ENCODE data around the gene HOXB4.

The HOXB4 gene

DNA sequence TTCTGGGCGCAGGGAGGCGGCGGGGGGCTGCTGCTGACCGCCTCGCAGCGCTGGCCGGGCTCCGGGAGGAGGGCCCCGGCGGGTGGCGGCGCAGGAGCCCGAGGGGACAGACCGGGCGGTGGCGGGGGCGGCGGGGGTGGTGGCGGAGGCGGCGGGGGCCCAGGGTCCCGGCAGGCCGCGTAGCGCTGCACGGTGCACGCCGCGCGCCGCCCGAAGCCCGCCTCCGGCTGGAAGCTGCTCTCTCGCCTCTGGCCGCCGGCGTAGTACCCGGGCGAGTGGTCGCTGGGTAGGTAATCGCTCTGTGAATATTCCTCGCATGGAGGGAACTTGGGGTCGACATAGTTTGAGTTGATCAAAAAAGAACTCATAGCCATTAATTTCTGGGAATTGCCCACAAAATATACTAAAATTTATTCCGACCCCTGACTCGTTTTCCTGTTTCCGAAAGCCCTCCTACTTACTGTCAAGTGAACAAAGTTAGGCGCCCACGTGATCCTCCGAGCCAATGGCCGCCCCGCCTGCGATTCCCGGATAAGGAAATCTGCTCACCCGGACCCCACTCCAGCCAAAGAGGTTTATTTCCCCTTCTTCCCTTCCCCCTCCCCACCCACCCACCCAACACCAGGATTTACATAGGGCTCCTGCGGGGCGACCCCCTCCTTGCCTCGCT lies at the start of gene HOXB4:
Gene HOXB4 (minus strand): TSS at position 405 of the 670 bp plus-strand sequence. CDS start 31 bp downstream, at position 374.
- DNase-seq = peak; percentile 53

DNA sequence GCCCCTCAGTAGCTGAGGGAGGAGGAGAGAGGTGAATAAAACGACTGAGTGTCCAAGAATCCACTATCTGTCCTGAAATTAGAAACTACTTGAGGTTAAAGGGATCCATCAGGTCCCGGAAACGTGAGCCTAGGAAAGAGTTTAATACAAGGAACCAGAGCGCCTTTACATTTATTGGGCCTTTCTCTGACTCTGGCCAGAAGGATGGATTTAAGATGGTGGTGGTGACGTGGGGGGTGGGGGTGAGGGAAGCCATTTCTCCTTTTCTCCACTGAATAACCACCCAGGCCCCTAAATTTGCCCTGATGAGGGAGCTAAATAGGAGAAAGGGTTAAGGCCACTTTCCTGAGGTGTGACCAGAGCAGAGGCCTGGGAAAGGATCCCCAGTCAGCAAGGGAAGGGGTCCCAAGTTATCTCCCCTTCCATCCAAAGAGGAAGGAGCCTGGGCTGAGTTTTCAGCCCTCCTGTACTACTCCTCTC lies 49.0 kb upstream of the HOXB4 start:
- DNase-seq = no peak

DNA sequence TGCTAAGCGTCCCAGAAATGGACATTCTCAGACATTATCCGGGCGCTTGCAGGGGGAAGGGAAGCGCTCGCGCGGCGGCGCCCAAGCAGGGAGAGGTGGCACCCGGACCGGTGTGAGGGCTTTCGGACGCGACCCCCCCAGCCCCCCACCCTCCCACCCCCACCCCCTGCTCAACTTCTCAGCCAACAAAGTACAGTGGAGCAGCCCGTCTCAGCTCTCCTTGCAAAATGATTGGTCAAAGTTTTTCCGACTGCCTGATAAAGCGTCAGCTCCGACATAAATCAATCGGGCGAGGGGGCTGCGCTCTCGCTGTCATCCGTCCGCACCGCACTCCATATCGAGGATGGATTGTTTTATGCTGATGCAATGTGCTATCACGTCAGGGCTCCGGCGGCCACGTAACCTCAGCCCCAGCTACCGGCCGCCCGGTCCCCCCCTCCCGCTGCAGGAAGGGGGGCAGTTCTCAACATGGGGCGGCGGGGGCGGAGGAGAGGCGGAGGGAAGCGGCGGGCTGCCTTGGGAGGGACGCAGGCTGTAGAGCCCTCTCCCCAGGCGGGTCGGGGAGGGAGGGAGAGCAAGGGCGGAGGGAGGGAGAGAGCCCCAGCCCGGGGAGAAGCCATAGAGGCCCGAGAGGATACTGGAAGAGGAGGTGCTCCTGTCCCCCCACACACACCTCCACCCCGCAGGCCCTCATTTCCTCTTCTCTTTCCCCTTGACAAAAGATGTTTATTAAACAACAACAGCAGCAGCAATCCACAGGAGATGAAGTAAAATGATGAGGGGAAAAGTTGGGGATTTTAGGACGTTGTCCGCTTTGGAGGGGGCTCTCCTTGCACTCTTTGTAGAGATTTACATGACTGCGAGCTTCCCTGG lies 48.3 kb upstream of the HOXB4 start, which contains the start of gene HOXB9:
Gene HOXB9 (minus strand): TSS at position 114 of the 873 bp plus-strand sequence. CDS start 89 bp downstream, at position 25.
- DNase-seq = no peak

DNA sequence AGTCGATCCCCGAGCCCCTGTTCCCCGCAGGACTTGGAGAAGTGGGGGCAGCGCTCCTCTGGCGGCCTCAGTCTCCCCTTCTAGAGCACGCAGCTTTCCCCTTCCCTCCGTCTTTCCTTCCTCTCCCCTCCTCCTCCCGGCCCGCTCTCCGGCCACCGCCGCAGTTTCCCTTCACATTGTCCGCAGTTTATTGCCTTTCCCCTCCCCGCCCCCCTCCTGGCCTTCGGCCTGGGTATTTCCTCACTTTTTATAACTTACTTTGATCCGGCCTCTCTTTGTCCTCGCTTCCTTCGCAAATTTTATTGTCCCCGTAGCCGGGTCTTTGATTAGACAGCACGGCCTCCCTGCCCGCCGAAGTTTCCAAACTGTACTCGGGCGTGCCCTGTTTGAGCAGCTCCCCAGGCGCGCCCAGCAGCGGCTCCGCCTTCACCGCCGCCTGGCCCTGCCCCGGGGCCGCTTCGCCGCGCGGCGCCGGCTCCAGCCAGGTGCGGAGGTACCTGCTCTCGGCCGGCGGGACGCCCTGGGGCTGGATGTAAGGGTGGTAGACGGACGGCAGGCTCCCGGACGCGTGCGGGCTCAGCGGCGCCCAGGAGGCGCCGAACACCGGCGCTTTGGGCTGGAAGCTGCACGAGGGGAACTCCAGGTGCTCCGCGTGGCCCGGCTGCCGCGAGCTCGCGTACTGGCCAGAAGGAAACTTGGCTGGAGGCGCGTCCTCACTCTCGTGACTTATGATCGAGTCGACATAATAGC lies 47.5 kb upstream of the HOXB4 start:
- DNase-seq = no peak

DNA sequence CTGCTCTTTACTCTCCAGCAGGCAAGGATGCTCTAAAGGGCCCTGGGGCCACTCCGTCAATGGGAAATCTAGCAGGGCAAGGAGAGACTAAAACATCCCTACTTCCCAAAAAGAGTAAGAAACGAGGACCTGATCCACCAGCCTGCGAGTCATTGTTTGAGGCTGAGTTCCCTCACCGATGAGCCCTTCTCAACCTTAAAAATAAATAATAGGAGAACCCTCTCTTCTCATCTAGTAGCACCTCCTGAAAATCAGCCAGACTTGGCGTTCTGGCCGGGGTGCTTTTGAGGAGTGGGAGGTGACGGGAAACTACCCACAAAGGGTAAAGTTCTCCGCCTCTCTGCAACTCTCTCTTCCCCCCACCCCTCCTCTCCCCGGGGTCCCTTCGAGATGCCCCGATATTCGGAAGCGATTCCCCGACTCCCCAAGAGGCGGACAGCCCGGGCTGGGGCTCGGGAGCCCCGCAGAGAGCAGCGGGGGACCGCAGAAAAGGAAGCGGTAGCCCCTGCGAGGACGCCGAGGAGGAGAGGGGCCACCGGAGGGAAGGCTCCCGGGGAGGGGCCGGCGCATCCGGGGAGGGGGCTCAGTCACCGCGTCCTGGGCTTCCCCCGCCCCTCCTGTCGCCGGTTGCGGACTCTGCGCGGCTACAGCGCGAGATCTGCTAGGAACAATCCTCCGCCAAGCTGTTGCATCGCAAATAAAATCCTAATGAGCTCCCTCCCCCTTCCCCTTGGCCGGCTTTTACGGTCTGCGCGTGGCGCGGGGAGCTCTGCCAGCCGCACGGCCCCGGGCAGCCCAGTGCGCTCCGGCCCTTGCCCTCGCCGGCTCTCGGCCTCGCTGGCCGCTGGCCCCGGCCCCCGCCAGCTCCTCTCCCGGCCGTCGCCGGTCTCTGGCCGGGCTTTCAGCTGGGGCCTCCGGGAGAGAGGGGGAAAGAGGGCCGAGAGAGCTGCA lies 46.7 kb upstream of the HOXB4 start:
- DNase-seq = no peak

DNA sequence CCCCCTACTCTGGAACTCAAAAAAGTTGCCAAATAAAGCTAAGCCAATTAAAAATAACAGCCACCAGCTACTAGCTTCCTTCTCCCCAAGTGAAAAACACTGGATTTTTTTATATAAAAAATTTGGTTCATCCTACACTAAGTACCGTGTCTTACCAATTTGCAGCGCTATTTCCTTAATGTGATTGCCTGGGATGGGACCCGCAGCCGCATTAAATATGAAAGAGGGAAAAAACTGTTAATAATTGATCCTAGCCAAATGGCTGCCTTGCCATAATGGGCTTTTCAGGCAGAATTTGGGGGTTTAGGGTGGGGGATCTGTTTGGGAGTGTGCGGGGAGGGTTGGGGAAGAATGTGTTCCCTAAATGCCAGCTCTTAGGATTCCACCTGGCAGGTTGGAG lies 46.0 kb upstream of the HOXB4 start:
- no peak for DNase-seq

DNA sequence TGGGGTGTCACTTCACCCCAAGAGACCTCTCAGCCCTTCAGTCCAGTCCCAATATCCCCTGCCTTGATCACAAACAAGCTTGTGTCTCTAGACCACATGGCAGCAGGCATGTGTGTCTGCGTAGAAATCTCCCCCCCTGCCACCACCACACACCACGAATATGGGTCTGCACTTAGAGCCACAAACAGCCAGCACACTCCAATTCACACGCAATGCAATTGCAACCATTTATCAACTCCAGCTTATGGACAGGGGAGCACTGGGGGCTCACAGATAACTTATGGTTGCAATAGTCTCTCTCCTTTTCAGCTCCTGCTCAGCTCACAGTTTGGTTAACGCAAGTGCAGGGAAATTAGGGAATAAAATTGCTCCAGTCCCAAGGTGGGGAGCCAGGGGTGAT lies 45.4 kb upstream of the HOXB4 start:
- no peak for DNase-seq

DNA sequence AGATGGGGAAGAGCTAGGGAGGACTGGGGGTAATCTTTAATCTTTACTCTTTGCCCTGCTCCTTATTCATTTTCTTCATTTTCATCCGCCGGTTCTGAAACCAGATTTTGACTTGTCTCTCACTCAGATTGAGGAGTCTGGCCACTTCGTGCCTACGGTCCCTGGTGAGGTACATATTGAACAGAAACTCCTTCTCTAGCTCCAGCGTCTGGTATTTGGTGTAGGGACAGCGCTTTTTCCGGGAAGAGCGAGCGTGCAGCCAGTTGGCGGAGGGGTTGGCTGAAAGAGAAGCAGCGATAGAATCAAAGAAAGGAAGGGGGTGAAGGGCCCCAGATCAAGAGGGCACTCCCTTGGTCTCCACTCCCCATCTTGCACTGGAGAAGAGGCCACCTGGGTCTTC lies 44.7 kb upstream of the HOXB4 start:
- DNase-seq = no peak

DNA sequence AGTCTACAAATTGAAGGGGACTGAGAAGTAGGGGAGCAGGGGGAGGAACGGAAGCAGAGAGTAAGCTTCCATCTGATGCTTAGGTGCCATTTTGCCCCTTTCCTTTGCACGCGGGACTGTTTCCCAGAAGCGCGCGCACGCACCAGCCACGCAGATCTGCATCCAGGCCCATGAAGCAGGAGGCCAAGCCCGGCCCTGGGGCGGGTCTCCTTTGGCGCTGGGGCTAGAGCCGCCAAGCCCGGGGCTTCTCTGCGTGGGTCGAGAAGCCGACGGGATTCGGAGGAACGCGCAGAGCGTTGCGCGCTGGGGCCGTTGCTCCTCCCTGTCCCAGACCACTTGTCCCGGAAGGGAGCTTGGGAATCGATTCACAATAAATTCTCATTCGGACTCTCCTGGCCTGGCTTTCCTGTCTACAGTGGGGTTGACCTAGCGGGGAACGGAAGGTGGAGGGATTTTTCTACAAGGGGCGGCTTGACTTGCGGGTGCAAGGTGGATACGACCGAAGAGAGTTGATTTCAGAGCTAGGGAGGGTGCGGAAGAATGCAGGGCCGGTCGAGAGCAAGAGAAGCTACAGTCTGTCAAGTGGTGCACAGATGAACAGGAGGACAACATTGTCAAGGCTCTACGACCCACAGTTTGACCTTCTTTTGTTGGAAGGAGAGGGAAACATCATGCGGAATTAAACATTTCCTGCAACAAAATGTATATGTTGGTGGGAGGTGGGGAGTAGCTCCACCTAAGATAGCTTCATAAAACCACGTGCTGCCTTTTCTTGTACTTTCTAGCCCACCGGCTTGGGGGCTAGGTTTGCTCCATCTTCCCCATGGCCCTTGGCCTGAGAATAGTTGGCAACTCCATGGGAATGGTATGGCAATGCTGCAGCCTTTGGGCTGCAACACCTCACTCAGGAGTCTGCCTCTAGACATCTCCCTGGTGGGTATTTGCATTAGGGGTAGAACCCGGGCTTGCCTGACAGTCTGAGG lies 43.6 kb upstream of the HOXB4 start:
- no peak for DNase-seq

DNA sequence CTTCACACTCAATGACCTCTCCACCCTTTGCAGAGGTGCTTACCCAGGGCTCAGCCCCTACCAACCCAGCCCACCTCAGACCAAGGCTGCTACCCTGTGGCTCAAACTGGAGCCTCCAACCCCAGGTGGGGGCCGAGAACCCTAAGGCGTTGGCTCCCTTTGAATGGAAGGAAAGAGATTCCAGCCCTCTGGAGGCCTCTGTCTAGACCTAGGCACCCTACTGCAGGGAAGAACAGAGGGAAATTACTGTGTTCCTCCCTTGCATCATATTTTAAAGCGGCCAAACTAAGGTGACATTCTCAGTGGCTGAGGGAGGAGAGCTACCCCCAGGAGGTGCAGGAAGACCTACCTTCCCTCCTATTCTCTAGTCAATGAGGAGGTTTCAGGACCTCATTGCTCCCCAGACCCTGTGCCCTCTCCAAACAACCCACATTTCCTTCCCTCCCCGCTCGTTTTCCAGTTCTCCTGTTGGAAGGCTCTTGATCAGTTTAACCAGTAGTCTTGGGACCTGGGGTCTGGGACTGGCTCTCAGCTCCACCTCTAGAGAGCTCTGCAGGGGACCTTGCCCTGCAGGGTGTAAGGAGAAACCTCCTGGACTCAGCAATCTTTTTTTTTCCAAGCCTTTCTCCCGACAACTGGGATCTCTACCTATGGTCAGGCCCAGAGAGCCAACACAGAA lies 42.5 kb upstream of the HOXB4 start:
- DNase-seq = no peak

DNA sequence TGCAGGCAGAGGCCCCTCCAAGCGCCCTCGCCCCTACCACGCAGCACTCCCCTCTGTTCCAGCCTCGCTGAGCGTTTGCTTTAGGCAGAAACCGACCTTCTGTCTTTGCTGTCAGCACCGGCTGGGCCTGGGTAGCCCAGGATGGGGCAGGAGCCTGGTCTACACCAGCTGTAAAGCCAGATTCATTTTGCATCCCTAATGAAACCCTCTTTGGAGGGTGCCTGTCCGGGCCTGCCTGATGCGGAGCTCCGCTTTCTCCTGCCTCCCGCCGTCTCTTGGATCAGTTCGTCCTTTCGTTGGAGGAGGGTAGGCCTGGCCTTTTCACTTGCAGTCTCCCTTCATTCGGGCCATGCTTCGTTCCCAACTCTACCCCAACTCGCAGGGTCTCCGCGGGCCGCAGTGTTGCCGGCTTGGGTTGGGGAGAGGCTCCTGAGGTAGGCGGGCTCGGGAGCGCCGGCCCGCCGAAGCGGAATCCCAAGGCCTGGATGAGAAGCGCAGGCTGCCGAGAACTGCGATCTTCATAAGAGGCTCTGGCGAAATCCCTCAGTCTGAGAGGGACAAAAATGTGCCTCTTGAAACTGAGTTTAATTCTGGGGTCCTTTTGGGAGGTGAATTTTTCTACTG lies 41.8 kb upstream of the HOXB4 start:
- DNase-seq = no peak

DNA sequence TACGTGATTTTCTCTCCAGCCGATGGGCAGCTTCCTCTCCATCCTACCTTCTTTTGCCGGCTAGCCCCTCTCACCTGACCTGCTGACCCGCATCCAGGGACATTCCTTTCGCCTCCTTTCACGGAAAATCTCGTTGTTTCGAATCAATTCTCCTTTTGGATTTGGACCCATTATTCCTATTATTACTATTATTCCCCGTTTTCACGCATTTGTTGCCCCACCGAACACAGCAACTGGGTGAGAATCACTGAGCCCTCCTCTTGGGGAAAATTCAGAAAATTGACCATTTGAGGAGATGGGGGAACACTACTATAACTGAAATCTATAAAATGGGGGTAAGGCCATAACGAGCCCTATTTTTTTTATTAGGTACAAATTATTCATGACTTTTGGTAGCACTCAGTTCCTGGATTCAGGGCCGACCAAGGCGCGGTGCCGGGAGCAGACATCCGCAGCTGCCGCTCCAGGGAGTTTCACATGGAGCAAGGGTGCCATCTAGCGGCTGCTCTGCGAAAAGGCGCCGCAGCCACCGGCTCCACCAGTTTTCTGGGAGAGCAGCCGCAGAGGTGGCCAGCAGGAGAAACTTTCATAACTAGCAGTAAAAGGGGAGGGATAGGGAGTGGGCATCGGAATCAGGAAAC lies 40.2 kb upstream of the HOXB4 start:
- DNase-seq = peak; percentile 71

DNA sequence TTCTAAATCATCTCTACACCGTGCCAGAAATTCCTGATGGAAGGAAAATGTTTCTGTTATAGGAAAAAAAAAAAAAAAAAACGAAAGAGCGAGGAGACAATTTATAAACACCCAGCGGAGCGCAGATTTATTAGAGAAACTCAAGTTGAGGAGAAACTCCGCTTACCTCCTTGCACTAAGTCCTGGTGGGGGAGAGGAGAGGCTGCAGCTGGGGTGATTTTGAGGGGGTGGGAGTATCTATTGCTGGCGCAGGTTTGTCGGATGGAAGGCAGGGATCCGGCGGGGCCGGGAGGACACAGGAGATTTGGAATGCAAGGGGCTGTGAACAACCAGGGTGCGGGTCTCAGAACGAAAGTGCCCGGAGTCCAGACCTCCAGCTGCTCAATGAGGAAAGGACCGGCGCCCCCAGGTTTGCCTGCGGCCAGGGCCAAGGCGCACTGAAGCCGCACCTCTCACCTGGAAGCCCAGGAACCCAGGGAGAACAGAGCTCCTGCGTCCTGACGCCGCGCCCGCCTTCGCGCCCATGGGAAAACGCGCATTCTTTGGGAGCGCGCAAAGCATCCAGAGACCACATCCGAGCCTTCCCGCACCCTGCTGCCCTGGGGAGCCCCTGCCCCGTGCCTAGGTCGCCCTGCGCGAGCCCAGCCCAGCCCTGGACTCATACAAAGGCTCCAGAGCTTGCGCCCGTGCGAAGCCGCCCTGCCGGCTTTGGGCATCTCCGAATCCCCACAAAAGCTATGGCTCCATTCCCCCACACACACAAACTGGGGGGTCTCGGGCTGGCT lies 39.5 kb upstream of the HOXB4 start:
- no peak for DNase-seq

DNA sequence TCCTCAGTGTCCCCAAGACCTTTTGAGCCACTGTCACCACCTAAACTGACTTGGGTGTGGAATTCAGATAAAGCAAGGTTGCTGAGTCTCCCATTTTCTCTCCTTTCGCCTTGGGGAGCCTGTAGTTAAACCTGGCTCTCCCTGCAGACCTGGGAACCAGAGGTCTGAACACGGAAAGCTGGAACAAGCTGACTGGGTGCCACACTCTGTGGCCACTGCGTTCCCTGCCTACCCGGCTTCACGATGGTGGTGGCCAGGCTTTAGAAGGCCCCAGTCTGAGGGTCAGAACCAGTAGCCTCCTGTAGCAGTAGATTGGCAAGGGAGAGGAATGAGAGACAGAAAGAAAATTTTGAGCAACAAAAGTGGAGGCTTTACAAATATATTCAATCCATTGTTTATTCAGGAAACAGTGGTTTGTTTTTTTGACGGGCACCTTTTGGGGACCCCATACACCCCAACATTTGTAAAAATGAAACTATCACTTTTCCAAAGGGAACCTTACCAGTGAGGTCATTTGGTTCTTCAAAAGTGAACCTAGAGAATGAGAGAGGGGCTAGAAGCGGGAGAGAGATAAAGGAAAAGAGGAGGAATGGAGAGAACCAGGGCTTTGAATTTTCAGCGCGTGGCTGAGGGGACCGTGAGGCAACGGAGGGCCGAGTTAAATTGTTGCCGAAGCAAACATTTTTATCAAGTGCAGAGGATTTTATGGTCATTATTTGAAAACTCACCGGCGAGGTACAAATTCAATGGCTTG lies 38.7 kb upstream of the HOXB4 start:
- DNase-seq = no peak

DNA sequence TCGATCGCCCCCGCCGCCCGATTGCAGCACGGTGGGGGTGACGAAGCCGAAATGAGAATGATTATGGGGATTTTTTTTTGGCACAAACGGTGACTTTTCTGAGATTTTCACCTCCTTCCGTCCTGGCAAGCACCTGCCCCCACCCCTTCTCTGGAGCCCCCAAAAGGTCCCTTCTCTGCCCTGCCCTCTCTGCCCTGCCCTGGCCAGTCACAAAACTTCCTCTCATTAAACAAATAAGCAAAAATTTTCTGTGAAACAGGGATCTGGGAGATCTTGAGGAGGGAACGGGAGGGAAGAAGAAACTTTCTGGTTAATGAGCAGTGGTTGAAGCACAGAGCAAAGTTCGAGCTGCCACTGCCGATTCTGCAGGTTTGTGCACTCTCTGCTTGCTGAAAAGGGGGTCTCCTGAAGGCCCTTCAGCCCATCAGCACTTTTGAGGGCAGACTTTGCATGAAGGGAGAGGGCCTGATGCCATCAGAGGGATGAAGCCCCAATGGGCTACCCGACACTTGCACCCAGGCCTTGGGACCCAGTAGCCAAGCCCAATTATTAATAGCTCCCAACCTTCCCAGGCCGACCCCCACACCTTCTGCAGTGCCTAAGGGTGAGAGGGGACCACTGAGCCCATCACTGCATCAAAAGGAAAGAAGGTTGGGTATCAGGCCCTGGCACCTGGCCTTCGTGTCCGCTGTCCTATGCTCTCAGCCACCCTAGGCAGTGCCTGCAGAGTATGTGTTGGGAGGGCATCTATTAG lies 38.0 kb upstream of the HOXB4 start:
- no peak for DNase-seq

DNA sequence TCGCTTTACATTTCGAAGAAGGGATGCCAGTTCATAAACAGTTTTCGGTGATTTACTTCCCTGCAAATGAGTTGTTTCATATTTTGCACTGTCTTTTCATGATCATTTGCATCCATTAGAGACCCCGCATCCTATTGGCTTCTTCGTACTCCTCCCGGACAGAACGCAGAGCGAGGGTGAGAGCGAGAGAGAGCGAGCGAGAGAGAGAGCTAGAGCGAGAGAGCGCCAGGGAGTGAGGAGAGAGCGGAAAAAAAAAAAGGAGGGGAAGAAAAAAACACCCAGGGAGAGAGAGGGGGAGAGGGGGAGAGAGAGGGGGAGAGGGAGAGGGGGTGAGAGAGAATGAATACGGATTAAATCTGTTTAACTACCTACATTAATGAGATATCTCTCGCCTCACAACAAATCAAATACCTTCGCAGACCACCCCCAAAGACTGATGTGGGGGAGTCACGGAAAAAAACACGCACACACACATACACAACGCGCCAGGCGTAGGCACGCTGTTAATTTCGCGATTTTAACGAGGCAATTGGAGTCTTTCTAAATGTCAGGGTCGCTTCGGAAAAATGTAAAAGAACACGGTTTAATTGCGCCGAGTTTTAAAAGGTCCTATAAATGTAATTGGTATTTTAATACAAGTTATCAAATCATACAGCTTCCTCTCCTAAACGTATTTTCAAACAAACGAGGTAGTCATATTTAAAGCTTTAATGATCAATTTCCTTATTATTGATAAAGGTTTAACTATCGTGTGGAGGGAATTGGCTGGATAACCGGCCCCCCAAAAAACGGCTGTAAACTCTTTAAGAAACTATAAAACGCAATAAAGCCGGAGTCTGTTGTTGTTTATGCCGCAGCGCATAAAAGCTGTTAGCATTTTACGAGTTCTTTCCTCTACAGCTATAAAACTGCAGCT lies 37.2 kb upstream of the HOXB4 start, which contains the start of gene HOXB8:
Gene HOXB8 (minus strand): TSS at position 246 of the 916 bp plus-strand sequence. CDS start 588 bp downstream, outside the sequence.
- DNase-seq = no peak
